ENCODE results near the gene LPCAT2.

- TF ChIP-seq CTCF (IDR thresholded peaks at IDR 0.05) (no peak), POLR2A (IDR thresholded peaks at IDR 0.05) (no peak)
Observed at GRCh38 chr16:55505333-55506015, 3.4 kb upstream of the LPCAT2 start.

All from Peyer's patch (tissue), 4 donors.